Peyer's patch (tissue), 4 donors: ENCODE results near the gene GPR84. TPM values are rescaled to one million over a fixed set of nuclear protein-coding genes. Genes with fewer than 3 reads are reported as not detected.

Experiments
- DNase-seq, 3 donors: peaks; one replicate each; pipeline ENCODE4 v3.0.0-alpha.2; 2017 to 2019
- H3K27ac ChIP-seq, 4 donors: fragments of 200-600 bp; sonication (generic); one replicate each; pipeline ENCODE4 v1.5.1; 2016 to 2019
- H3K27me3 ChIP-seq, 2 donors: fragments of 200-600 bp; sonication (generic); one replicate each; pipeline ENCODE4 v1.5.1; 2019
- H3K36me3 ChIP-seq, 3 donors: fragments of 200-600 bp; sonication (generic); one replicate each; pipeline ENCODE4 v1.5.1; 2016 to 2019
- H3K4me1 ChIP-seq, 4 donors: fragments of 200-600 bp; sonication (generic); one replicate each; pipeline ENCODE4 v1.5.1; 2016 to 2019
- H3K4me3 ChIP-seq, 4 donors: fragments of 200-600 bp; sonication (generic); 1 replicate in 3 of 4; 2 replicates in 1 of 4; pipeline ENCODE4 v1.5.1; 2016 to 2019; ENCODE audit warnings: mild to moderate bottlenecking in 1 of 4
- H3K9me3 ChIP-seq, 4 donors: fragments of 200-600 bp; sonication (generic); one replicate each; pipeline ENCODE4 v1.5.1; 2016 to 2019; ENCODE audit warnings: mild to moderate bottlenecking in 1 of 4
- CTCF ChIP-seq, 6 experiments: fragments of 450-650 bp in 4 of 6; fragments of 200-600 bp in 2 of 6; sonication (generic) in 1 of 6; IDR thresholded peaks; one replicate each; pipeline ENCODE4 v1.5.1; 2017 to 2019; ENCODE audit warnings: antibody characterized with exemption in 6 of 6, mild to moderate bottlenecking in 3 of 6, moderate library complexity in 1 of 6
- POLR2A ChIP-seq, 2 donors: fragments of 450-650 bp; IDR thresholded peaks; one replicate each; pipeline ENCODE4 v1.5.1; 2017; ENCODE audit warnings: antibody characterized with exemption in 2 of 2, mild to moderate bottlenecking in 2 of 2, moderate library complexity in 2 of 2
- total RNA-seq, 4 donors: library from RNA; depleted of rRNA; stranded (reverse); fragments of >200 nt; gene quantifications; one replicate each; pipeline ENCODE4 v1.1.0, GENCODE V29; 2016

Gene GPR84
- total RNA-seq, 4 donors from 2014 or later = not detected

DNA sequence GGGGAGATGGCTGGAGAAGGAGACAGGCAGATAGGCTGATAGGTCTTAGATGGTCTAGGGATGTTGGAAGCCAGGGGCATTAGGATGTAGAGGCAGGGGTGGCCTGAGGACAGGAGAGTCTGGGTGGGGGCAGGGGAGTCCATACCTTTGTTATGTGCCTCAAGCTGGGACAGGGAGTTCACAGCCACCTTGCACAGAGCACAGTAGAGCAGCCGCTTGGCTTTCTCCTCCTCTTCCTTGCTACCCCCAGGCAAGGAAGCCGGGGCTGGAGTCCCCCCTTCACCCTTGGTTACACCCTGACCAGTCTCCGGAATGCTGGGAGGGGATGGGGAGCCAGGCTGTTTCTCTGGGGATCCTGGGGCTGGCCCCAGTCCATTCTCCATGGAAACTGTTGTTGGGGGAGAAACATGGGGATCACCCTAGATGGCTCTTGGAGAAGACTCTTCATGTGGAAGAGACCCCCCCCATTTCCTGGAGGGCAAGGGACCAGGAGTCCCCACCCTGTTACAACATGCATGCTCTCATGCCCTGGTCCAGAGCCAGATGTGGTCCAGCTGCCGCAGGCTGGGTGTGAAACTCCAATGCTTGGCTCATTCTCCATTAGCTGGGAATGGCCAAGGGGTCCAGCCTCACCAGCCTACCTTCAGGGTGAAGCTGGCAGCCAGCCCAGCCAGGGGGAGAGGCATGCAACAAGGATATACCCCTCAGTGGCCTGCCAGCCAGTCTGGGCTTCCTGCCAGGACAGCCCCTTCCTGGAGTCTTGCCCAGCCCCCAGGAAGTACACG lies 7.2 kb upstream of the GPR84 start:
- Histone ChIP-seq H3K9me3 (no peaks in the 10 kb centered on the region), H3K27me3 (no peaks in the 10 kb centered on the region), H3K4me3 (no peak overlapping the region), H3K4me1 (peaks cover 0 to 29% (median 0%) of the 10 kb centered on the region in 4 donors), H3K27ac (peak overlapping the region; percentile 30 to 67 (median 56)), H3K36me3 (no peaks in the 10 kb centered on the region)
- DNase-seq = peak in 1 of 3 donors; percentile 65
- TF ChIP-seq POLR2A (IDR thresholded peaks at IDR 0.05) (no peak), CTCF (IDR thresholded peaks at IDR 0.05) (no peak)

GRCh38 chr12:54370171-54370730 lies 6.0 kb upstream of the GPR84 start:
- H3K4me3 ChIP-seq = peak overlapping the region; percentile 15 to 54 (median 33)
- no peak for TF ChIP-seq POLR2A (IDR thresholded peaks at IDR 0.05)
- TF ChIP-seq CTCF (IDR thresholded peaks at IDR 0.05) = peak; percentile 32 to 91 (median 81)
- no peaks in the 10 kb centered on the region for H3K27me3 ChIP-seq
- H3K9me3 ChIP-seq = no peaks in the 10 kb centered on the region
- H3K36me3 ChIP-seq = no peaks in the 10 kb centered on the region
- peak in 2 of 3 donors; percentile 80 to 85 for DNase-seq
- peak overlapping the region; percentile 53 to 67 (median 54) for H3K27ac ChIP-seq
- peaks cover 0 to 29% (median 0%) of the 10 kb centered on the region in 4 donors for H3K4me1 ChIP-seq

GRCh38 chr12:54369597-54370131 lies 5.4 kb upstream of the GPR84 start:
- peak overlapping the region in 3 of 4 donors; percentile 24 to 54 (median 42) for H3K4me3 ChIP-seq
- DNase-seq = no peak
- no peaks in the 10 kb centered on the region for H3K9me3 ChIP-seq
- peaks cover 0 to 29% (median 0%) of the 10 kb centered on the region in 4 donors for H3K4me1 ChIP-seq
- peak overlapping the region; percentile 1 to 67 (median 54) for H3K27ac ChIP-seq
- no peaks in the 10 kb centered on the region for H3K36me3 ChIP-seq
- no peak for TF ChIP-seq POLR2A (IDR thresholded peaks at IDR 0.05)
- TF ChIP-seq CTCF (IDR thresholded peaks at IDR 0.05) = no peak
- no peaks in the 10 kb centered on the region for H3K27me3 ChIP-seq

GRCh38 chr12:54368709-54369596 lies 4.7 kb upstream of the GPR84 start:
- TF ChIP-seq CTCF (IDR thresholded peaks at IDR 0.05) (peak; percentile 68 to 86 (median 84)), POLR2A (IDR thresholded peaks at IDR 0.05) (no peak)
- Histone ChIP-seq H3K27ac (peak overlapping the region in 3 of 4 donors; percentile 54 to 67 (median 55)), H3K4me1 (peaks cover 0 to 29% (median 0%) of the 10 kb centered on the region in 4 donors), H3K36me3 (no peaks in the 10 kb centered on the region), H3K27me3 (no peaks in the 10 kb centered on the region), H3K4me3 (peak overlapping the region in 3 of 4 donors; percentile 2 to 42 (median 10)), H3K9me3 (no peaks in the 10 kb centered on the region)
- peak; percentile 85 to 96 (median 94) for DNase-seq
